A673 (cell line): ENCODE data around the gene MSI2.

ENCODE experiments used
- EZH2 ChIP-seq: fragments of 200-600 bp; sonication (generic); IDR thresholded peaks from 2 replicates; pipeline ENCODE4 v1.6.1; 2017; ENCODE audit warnings: borderline replicate concordance, low read depth, mild to moderate bottlenecking, mixed read lengths, antibody characterized with exemption, low read length; ENCODE audit not compliant: poor library complexity, severe bottlenecking
- TF ChIP-seq, protein P1 (sequence below): fragments of 300-800, 200-600 bp; sonication (generic); conservative IDR thresholded peaks from 2 replicates; pipeline ENCODE4 v1.5.1; 2017; ENCODE audit warnings: low read depth, mild to moderate bottlenecking, antibody characterized with exemption, low read length, moderate library complexity, mixed read lengths

DNA sequence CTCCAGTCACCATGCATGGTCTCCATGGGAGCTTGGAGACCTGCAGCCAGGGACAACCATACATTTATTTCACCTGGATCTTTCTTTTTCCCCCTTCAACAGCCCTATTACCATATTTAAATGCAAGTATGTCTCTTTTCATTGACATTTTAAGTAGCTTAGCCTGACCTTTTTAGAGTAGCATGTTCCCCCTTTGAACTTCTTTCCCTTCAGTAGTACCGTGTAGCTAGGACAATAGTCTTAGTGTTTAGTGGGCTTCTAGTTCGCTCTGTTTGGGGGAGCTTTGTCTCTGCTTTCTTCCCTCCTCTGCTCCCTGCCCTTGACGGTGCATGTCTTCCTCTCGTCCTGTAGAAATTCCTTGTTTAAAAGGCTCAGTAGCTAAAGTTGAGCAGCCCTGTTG lies 394.2 kb downstream of the MSI2 start:
- TF ChIP-seq, protein P1, sequence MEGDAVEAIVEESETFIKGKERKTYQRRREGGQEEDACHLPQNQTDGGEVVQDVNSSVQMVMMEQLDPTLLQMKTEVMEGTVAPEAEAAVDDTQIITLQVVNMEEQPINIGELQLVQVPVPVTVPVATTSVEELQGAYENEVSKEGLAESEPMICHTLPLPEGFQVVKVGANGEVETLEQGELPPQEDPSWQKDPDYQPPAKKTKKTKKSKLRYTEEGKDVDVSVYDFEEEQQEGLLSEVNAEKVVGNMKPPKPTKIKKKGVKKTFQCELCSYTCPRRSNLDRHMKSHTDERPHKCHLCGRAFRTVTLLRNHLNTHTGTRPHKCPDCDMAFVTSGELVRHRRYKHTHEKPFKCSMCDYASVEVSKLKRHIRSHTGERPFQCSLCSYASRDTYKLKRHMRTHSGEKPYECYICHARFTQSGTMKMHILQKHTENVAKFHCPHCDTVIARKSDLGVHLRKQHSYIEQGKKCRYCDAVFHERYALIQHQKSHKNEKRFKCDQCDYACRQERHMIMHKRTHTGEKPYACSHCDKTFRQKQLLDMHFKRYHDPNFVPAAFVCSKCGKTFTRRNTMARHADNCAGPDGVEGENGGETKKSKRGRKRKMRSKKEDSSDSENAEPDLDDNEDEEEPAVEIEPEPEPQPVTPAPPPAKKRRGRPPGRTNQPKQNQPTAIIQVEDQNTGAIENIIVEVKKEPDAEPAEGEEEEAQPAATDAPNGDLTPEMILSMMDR = no peak
- no peak for TF ChIP-seq EZH2
